Measurements from ENCODE around the gene FAM117B.
A peak's percentile ranks its signal among the peaks of the same experiment; 100 is the strongest.
"Not testable (repeated sequence)": the region's sequence is repeated elsewhere in the genome, so short reads cannot be mapped to it uniquely, and the experiment has no call there.

FAM117B gene

DNA sequence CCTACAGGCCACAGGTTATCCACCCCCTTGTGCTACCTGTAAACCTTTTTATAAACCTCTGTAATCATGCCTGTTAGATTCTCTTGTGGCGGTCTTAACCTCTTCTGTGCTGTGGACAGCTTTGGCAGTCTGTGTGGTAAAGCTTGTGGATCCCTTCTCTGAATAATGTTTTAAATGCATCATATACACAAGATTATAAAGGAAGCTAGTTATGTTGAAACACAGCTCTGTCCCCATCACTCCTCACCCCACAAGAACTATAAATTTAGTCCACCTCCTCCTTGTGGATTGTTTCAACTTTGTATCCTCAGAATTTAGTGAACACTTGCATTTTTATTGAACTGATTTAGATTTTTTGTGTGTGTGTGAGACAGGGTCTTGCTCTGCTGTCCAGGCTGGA is 129.1 kb downstream of the FAM117B start:
- DNase-seq: peak; percentile 24

DNA sequence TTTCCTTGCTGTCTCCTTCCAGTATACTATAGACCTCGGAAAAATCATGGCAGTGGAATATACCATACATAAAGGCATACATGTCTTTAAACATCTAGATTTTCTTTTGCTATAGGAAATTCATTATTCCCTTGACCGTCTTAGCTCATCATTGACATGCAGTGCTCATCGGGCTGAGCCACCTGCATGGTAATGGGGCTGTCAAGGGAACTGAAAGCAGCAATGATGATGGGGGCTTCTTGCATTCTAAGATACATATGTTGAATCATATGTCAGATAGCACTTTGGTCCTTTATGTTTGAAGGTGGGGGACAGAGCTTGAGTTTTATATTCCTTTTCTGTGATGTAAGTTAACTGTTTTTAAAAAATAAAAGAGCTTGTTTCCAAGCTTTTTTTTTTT is 130.2 kb downstream of the FAM117B start:
- peak; percentile 18 for DNase-seq

DNA sequence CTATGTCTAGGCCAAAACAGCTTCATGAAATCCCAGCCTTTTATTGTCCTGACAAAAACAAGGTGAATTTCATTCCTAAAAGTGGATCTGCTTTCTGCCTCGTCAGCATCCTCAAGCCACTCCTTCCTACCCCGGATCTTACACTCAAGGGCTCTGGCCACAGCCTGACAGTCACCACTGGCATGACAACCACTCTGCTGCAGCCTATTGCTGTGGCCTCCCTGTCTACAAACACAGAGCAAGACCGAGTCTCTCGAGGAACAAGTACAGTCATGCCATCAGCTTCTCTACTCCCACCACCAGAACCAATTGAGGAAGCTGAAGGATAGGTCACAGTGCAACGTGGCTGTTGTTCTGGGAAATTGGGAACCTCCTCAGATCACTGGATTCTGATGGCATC is 130.7 kb downstream of the FAM117B start:
- DNase-seq: peak; percentile 84

DNA sequence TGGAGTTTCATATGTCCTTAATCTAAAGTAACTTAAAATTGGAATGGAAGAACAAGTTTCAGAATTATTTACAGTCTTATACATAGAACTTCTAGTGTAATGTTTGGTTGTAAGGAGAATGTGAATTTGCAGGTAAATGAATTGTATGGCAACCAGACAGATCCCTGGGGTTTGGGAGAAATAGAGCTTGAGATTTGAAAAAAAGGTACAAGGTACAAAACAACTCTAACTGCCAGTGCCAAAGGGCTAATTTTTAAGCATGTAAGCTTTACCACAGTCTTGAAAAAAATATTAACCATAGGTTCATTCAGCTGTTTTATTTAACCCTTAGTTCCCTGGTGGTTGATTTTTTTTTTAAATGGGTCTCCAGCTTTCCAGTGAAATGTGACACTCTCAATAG is 133.5 kb downstream of the FAM117B start:
- DNase-seq: no peak

DNA sequence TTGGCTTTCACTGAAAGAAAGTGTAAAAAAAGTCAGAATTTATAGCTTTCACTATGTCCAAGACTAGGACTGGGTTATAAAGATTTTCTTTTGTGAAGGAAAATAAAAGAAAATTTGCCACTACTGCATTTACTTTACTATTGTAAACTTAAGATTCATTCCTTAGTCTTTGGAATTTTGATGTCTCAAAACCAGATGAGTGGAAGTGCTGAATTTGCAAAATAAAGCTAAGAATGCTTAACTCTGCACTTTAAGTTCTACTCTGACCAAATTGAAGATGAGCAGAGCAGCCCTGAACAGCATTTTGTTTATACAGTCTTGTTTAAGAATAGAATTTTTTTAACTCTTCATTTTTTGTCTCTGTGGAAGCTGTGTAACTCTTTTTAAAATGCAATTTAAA is 134.4 kb downstream of the FAM117B start:
- DNase-seq: no peak

DNA sequence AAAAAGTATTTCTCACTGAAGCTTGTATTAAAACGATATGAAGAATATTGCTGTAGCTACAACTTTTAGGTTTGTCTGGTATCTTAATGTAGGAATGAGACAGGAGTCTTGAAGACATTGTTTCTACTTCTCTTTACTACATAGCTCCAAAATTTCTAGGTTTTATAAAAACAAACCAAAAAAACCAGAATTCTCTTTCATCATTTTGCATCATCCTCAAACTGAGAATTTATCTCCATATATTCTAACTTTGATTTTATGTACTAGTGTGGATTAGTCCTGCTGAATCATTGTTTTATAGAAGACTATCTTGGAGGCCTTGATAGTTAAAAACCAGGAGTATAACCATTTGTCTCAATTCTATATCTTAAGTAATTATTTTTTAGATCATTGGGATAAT is 136.6 kb downstream of the FAM117B start:
- no peak for DNase-seq

DNA sequence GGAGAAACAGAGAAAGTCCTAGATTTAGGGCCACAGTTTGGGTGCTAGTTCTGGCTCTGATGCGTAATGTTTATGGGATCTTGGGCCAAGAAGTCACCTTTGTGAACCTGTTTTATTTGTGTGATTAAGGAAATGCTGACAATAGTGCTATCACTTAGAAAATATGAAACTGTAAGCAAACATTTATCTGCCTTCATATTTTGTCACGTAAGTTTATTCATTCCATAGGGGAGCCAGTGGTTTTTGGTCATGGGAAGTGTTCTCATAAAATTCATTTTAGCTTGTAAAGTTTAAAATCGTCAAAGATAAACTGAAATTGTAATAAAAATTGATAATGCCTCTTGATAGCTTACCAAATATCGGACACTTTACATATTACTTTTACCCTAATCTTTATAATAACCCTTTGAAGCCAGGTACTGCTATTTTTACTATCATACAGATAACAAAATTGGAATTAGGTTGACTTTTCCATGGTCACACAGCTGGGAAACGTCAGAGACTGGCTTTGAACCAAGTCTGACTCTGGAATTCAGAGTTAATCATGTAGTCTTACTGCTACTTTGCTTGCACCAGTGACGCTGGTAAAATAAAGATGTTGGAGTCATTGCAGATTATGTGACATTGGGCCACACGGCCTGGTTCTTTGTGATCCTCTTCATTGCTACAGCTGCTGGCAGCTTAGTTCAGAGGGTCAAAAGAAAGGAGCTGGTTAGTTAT is 137.1 kb downstream of the FAM117B start:
- DNase-seq: no peak

DNA sequence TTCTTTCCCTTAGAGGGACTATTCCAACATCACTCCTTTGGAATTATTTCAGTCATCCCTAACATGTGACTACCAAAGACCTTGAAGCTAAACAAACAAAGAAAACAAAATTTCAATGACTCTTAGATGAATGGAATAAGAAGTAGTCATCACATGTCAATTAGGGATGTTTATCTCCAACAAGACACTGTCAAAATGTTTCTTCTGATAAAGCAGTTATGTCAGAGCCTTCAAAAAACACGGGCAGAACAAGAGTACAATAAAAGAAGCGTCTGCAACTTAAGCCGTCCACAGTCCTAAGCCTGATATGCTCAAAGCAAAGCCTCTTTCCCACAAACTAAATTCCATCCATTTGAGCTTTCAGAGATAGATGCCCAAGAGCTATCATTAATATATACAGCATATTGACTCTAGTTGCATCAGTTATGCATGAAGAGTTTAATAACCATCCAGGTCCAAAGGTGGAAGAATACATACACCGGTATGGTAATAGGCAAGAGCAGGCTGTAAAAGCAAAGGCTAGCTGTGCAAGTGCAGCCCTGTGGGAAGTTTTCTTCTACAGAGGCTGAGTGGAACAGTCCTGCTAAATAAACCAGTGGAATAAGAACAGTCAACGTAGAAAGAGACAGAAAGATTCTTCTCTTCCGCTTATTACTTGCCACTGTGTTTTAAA is 138.7 kb downstream of the FAM117B start:
- no peak for DNase-seq

DNA sequence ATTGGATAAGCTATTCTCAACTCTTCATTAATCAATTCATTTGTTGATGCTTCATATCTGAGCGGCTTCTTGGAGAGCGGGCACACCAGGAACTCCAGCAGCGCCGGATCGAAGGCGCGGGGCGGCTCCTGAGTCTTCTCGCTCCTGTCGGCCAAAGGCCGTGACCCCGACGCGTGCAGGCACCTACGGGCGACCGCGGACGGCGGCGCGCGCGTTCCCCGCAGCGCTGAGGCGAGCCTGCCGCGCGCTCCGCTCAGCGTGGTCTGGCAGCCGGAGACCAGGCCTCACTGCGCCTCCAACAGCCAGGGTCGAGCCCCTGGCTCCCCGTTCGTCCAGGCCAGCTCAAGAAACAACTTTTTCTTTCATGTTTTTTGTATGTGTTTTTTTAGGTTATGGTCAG is 139.3 kb downstream of the FAM117B start:
- no peak for DNase-seq

DNA sequence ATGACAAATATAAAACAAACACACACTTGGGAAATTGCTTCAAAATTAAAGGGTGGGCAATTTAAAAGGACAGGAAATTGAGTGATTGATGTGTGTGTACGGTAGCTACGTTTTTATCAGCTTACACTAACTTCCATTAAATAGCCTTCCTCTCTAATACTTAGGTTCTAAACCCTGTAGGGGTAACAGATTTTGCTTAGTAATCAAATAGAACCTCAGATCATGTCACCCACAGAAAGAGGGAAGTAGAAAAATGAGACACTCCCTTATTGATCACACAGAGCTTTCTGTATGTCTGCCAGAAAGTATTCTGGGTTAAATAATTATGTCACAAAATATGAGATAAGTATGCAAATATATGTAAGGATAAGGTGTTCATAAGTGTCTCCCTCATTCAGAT is 143.4 kb downstream of the FAM117B start:
- peak; percentile 11 for DNase-seq

DNA sequence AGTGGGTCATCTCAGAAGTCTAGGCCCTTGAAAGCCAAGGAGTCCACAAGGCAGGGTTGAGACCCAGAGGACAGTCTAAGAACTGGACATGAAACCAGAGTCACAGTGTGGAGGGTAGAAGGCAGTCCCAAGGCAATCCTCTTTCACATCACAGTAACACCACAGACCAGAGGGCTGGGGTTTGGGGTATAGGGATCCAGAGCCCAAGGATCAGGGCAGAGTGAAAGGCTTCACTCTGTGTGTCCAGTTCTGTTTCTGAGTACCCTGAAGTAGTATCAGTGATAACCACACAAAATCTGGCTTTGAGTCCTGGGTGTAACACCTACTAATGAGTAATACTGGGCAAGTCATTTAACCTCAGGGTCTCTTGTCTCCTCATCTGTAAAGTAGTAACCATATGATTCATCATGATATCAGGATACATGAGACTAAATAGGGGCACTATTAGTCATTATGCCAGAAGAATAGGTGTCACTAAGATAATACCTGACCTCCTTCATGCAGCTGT is 145.8 kb downstream of the FAM117B start:
- no peak for DNase-seq

DNA sequence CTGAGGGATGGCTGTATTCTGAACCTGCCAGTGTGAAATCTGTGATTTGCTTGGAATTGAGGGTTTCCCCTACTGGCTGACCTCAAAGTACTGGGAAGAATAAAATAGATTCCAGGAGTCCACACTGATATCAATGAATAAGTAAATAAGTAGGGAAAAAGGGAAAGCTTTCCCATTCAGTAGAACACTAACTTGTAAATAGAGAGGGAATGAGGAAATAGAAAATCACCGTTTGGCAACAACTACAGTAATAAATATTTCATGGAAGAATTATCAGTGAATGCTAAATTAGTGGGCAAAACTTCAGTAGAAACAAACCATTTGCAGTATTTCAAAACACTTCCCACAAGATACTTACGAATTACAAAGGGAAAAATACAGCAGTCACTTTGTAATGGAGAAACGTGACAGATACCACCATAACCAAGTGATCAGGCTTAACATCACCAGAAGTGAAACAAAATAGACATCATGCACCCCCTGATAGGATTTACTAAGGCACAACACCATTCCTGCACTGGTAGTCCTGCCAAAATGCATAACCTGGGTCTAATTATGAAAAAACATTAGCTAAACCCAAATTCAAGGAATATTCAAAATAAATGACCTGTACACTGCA is 148.3 kb downstream of the FAM117B start:
- no peak for DNase-seq

DNA sequence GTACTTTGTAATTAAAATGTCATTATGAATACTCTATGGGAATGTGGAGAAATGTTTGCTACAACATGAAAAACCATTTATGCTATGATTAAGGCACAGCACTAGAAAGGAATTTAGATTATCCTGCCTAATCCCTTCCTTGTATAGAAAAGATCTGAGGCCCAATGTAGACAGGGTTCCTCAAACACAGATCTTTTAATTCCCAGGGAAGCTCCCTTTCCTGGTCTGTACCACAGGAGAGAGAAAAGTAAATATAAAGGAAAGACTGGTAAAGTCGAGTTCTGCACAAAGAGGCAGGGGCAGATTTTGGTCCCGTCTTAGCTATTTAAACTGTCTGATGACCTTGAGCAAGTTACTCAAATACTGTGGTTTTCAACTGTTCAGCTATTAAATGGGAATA is 152.1 kb downstream of the FAM117B start:
- no peak for DNase-seq

DNA sequence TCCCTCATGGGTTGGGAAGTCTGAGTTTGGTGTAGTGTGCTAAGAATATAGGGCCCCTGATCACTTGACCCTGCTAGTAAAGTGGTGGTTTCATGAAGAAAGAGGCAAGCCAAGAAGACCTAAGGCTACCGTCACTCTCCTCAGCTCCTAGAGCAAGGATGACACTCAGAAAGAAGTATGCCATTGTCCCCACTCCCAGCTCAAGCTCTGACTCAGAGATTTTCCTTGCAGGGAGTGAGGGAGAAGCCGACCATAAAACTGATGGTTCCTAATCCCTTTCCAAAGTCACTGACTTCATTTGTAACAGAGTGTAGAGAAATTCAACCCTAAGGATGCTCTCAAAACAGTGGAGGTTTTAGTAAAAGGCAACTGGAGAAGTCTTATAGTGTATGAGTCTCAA is 155.9 kb downstream of the FAM117B start:
- DNase-seq: no peak

DNA sequence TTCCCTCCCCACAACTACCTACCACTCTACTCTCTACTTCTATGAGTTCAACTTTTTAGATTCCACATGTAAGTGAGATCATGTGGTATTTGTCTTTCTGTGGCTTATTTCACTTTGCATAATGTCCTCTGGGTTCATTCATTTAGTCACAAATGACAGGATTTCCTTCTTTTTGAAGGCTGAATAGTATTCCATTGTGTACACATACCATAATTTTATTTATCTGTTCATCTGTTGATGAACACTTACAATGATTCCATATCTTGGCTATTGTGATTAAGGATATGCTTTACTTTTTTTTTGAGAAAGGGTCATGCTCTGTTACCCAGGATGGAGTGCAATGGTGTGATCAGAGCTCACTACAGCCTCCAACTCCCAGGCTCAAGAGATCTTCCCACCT is 163.2 kb downstream of the FAM117B start:
- no peak for DNase-seq

DNA sequence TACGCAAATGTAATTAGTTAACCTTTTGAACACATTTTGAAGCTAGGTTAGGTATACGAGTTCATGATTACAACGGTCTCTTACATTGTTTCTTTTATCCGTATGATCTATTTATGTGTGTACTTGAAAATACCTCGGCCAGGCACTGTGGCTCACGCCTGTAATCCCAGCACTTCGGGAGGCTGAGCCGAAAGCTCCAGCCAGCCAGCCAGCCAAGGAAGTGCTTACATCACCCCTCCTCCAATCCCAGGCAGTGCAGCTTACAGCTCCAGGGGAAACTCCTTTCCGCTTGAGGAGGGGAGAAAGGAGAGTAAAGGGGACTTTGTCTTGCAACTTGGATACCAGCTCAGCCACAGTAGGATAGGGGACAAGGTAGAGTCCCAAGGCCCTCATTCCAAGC is 171.1 kb downstream of the FAM117B start:
- DNase-seq: not testable (repeated sequence)

DNA sequence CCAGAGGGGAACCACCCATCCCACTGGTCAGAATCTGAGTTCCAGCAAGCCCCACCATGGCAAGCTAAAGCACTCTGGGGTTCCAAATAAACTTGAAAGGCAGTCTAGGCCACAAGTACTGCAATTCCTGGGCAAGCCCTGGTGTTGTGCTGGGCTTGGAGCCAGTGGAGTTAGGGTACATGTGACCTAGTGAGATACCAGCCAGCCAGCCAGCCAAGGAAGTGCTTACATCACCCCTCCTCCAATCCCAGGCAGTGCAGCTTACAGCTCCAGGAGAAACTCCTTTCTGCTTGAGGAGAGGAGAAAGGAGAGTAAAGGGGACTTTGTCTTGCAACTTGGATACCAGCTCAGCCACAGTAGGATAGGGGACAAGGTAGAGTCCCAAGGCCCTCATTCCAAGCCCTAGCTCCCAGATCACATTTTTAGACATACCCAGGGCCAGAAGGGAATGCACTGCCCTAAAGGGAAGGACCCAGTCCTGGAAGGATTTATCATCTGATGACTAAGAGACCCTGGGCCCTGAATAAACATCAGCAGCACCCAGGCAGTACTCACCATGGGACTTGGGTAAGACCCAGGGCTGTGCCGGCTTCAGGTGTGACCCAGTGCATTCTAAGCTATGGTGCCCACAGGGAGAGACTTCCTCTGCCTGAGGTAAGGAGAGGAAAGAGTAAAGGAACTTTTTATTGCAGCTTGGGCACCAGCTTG is 172.8 kb downstream of the FAM117B start:
- not testable (repeated sequence) for DNase-seq

DNA sequence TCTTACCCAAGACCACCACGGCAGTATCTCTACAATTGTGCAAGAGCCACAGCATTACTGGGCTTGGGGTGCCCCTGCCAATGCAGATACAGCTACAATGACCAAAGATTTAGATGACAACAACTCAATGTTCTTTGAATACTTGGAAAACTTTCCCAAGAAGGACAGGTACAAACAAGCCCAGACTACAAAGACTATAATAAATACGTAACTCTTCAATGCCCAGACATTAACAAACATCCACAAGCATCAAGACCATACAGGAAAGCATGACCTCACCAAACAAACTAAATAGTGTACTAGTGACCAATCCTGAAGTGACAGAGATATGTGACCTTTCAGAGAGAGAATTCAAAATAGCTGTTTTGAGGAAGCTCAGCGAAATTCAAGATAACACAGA is 174.0 kb downstream of the FAM117B start:
- DNase-seq: no peak

DNA sequence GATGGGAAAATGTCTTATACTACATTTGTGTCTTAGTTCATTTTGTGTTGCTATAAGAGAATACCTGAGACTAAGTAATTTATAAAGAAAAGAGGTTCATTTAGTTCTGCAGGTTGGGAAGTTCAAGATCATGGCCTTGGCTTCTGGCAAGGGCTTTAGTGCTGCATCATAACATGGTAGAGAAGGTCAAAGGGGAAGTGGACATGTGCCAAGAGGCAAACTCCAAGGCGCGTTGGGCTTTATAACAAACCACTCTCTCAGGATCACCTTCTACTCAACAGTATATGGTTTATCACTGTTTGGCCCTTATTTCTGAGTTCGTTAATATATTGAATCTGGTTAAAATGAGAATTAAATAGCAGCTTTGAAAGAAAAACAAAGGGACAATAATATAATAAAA is 178.6 kb downstream of the FAM117B start:
- no peak for DNase-seq

DNA sequence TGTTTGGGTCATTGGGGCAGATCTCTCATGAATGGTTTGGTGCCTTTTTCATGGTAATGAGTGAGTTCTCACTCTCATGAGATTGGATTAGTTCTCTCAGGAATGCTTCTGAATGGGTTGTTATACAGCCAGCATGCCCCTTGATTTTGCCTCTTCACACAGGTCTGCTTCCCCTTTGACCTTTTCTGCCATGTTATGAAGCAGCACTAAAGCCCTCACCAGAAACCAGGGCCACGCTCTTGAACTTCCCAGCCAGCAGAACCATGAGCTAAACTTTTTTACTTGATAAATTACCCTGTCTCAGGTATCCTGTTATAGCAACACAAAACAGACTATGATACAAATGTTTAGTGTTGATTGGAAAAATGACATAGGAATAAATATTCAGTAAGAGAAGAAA is 179.5 kb downstream of the FAM117B start:
- no peak for DNase-seq

DNA sequence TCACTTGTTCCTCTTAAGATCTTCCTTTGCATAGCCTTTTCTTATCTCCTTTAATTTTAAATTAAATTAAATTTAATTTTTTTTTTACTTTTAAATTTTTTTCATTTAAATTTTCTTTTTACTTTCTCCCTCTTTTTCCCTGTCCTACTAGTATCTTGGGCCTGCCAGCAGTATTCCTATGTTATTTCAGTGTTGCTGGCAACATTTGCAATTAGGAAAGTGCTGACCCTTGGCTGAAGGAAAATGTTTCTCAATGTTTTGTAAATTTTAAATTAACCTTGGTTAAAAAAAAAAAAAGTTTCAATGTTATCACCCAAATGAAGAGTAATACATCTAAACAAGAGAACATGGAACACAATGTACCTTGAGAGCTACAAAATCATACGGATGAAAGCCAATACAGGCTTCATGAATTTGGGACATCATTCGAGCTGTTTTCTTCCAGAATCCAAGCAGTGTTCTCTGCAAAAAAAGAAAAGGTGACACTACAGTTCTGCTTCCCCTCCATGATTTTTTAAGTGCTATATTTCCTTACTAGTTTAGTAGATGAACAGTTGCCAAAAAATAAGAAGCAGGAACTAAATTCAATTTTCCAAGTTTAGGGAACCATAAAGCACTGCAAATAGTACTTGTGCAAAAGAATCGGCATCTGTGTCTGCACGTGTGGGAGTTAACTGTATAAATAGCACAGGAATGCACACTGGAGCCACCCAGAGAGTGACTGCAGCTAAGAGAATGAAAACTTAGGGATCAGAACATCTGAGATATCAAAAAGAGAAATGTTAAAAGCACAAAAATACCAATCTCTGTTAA is 181.0 kb downstream of the FAM117B start:
- DNase-seq: no peak

DNA sequence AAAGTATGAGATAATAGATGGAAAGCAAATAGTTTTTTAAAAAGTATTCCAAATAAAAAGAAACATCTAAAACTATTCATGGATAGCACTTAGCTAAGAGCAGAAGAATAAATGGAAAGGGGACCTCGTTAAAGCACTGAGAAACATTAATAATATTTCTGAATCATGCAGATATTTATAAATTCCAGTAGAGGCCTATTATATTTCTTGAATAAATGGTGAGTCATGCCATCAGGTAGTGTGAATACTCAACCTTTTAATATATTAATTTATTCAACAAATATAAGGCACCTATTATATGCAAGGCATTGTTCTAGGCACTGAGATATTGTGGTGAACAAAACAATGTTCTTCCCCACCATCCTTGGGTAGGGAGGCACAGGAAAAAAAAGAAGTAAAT is 183.0 kb downstream of the FAM117B start:
- no peak for DNase-seq

DNA sequence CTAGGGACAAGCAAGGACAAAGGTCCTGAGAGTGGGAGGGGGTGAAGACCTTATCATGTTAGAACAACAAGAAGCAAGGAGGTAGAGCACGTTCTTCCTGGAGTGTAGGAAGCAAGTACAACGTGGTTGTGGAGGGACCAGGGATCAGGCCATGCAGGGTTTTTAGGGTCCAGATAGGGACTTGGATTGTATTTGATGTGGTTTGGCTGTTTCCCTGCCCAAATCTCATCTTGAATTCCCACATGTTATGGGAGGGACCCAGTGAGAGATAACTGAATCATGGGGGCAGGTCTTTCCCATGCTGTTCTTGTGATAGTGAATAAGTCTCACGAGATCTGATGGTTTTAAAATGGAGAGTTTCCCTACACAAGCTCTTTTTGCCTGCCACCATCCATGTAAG is 183.6 kb downstream of the FAM117B start:
- no peak for DNase-seq
